Muscle of back (tissue), 11 donors: ENCODE results near the gene DPYSL5. TPM values are rescaled to one million over a fixed set of nuclear protein-coding genes. Genes with fewer than 3 reads are reported as not detected.
"Not testable (repeated sequence)": the region's sequence is repeated elsewhere in the genome, so short reads cannot be mapped to it uniquely, and the experiment has no call there.

ENCODE experiments used
- DNase-seq, 3 donors: peaks; one replicate each; pipeline versions ENCODE4 v3.0.0 to v3.0.0-alpha.2; 2013
- polyA plus RNA-seq, 10 donors: library from polyadenylated mRNA; unstranded; fragments of 120-200 nt; gene quantifications; one replicate each; pipeline ENCODE4 v1.2.1, GENCODE V29; 2013; ENCODE audit not compliant: insufficient read length in 10 of 10

The DPYSL5 gene
- polyA plus RNA-seq, 10 donors = 11.1 to 32.7 (median 22.1) TPM

- DNase-seq = no peak
Observed at GRCh38 chr2:26873286-26873983, 25.5 kb downstream of the DPYSL5 start.

GRCh38 chr2:26874514-26874913, 26.6 kb downstream of the DPYSL5 start:
- DNase-seq = no peak

- no peak for DNase-seq
Observed at GRCh38 chr2:26875065-26875634, 27.2 kb downstream of the DPYSL5 start.

GRCh38 chr2:26875808-26876207, 27.9 kb downstream of the DPYSL5 start:
- DNase-seq = no peak

- no peak for DNase-seq
Observed at GRCh38 chr2:26876260-26876659, 28.3 kb downstream of the DPYSL5 start.

GRCh38 chr2:26877276-26877675, 29.3 kb downstream of the DPYSL5 start:
- no peak for DNase-seq

- no peak for DNase-seq
Observed at GRCh38 chr2:26880161-26880560, 32.2 kb downstream of the DPYSL5 start.

GRCh38 chr2:26880910-26881435, 33.0 kb downstream of the DPYSL5 start:
- no peak for DNase-seq

GRCh38 chr2:26882220-26882619, 34.3 kb downstream of the DPYSL5 start:
- DNase-seq = not testable (repeated sequence)

GRCh38 chr2:26883956-26884355, 36.0 kb downstream of the DPYSL5 start:
- DNase-seq = peak in 1 of 3 donors; percentile 47

- peak in 2 of 3 donors; percentile 16 to 49 for DNase-seq
Observed at GRCh38 chr2:26884486-26884885, 36.6 kb downstream of the DPYSL5 start.

GRCh38 chr2:26885651-26886329, 37.9 kb downstream of the DPYSL5 start:
- no peak for DNase-seq

- DNase-seq = no peak
Observed at GRCh38 chr2:26886736-26887135, 38.8 kb downstream of the DPYSL5 start.

GRCh38 chr2:26887151-26887550, 39.2 kb downstream of the DPYSL5 start:
- DNase-seq = peak in 1 of 3 donors; percentile 12

- DNase-seq = no peak
Observed at GRCh38 chr2:26889796-26890195, 41.9 kb downstream of the DPYSL5 start.

GRCh38 chr2:26890341-26891000, 42.5 kb downstream of the DPYSL5 start:
- DNase-seq = no peak

- no peak for DNase-seq
Observed at GRCh38 chr2:26892133-26892532, 44.2 kb downstream of the DPYSL5 start.

GRCh38 chr2:26892922-26893524, 45.1 kb downstream of the DPYSL5 start:
- no peak for DNase-seq

- DNase-seq = no peak
Observed at GRCh38 chr2:26894136-26894535, 46.2 kb downstream of the DPYSL5 start.

- DNase-seq = peak in 1 of 3 donors; percentile 14
Observed at GRCh38 chr2:26897807-26898479, 50.0 kb downstream of the DPYSL5 start.

- no peak for DNase-seq
Observed at GRCh38 chr2:26898480-26899078, 50.6 kb downstream of the DPYSL5 start.
